SK-N-SH treated with all-trans-retinoic acid at 6 μM for 48 hours (cell line): Measurements from ENCODE around the gene TMEM150B.

Experiments
- ARNTL ChIP-seq: fragments of 450-650 bp; formaldehyde crosslinking; IDR thresholded peaks from 2 replicates; pipeline ENCODE4 v1.5.0; 2020; ENCODE audit warnings: low read depth, mild to moderate bottlenecking, moderate library complexity, borderline replicate concordance
- BACH2 ChIP-seq: fragments of 250-450 bp; sonication (Bioruptor Pico); IDR thresholded peaks from 2 replicates; pipeline ENCODE4 v1.9.0; 2021; ENCODE audit warnings: mild to moderate bottlenecking, borderline replicate concordance
- CREB5 ChIP-seq: fragments of 250-450 bp; sonication (Bioruptor Pico); IDR thresholded peaks from 2 replicates; pipeline ENCODE4 v1.5.1; 2020; ENCODE audit warnings: low read depth, mild to moderate bottlenecking, moderate library complexity
- ESRRG ChIP-seq: fragments of 250-450 bp; sonication (Bioruptor Pico); IDR thresholded peaks from 2 replicates; pipeline ENCODE4 v1.6.1; 2021; ENCODE audit warnings: mild to moderate bottlenecking
- ISL1 ChIP-seq: fragments of 250-450 bp; sonication (Bioruptor Pico); IDR thresholded peaks from 2 replicates; pipeline ENCODE4 v2.1.2; 2022; ENCODE audit warnings: mild to moderate bottlenecking, moderate library complexity
- PATZ1 ChIP-seq: fragments of 250-450 bp; sonication (Bioruptor Pico); IDR thresholded peaks from 2 replicates; pipeline ENCODE4 v1.8.0; 2020; ENCODE audit warnings: mild to moderate bottlenecking, moderate library complexity, borderline replicate concordance
- POU6F1 ChIP-seq: fragments of 250-450 bp; sonication (Bioruptor Pico); IDR thresholded peaks from 2 replicates; pipeline ENCODE4 v1.8.0; 2021; ENCODE audit warnings: low read depth, mild to moderate bottlenecking, moderate library complexity, borderline replicate concordance
- RARB ChIP-seq: fragments of 250-450 bp; sonication (Bioruptor Pico); IDR thresholded peaks from 2 replicates; pipeline ENCODE4 v1.8.0; 2021; ENCODE audit warnings: mild to moderate bottlenecking, moderate library complexity
- TCF4 ChIP-seq: fragments of 250-450 bp; sonication (Bioruptor Pico); IDR thresholded peaks from 2 replicates; pipeline ENCODE4 v1.8.0; 2021; ENCODE audit warnings: mild to moderate bottlenecking, moderate library complexity, borderline replicate concordance
- TOX ChIP-seq: fragments of 250-450 bp; sonication (Bioruptor Pico); IDR thresholded peaks from 2 replicates; pipeline ENCODE4 v1.8.0; 2021; ENCODE audit warnings: mild to moderate bottlenecking, moderate library complexity, borderline replicate concordance
- ZC3H10 ChIP-seq: fragments of 250-450 bp; sonication (Bioruptor Pico); IDR thresholded peaks from 2 replicates; pipeline ENCODE4 v1.5.1; 2021; ENCODE audit warnings: mild to moderate bottlenecking, moderate library complexity
- ZFP3 ChIP-seq: fragments of 250-450 bp; sonication (Bioruptor Pico); IDR thresholded peaks from 2 replicates; pipeline ENCODE4 v1.5.0; 2020; ENCODE audit warnings: mild to moderate bottlenecking, moderate library complexity
- ZFP30 ChIP-seq: fragments of 450-650 bp; formaldehyde crosslinking; IDR thresholded peaks from 2 replicates; pipeline ENCODE4 v1.5.0; 2022; ENCODE audit warnings: mild to moderate bottlenecking, moderate library complexity
- ZNF565 ChIP-seq: fragments of 450-650 bp; formaldehyde crosslinking; conservative IDR thresholded peaks from 2 replicates; pipeline ENCODE4 v1.5.0; 2020; ENCODE audit warnings: low read depth, mild to moderate bottlenecking, moderate library complexity

GRCh38 chr19:55324662-55325061 is 479 bp downstream of the TMEM150B start:
- TF ChIP-seq TCF4 (no peak), RARB (CRISPR knock-in tag) (no peak), ZFP3 (no peak), TOX (CRISPR knock-in tag) (no peak), POU6F1 (CRISPR knock-in tag) (no peak), ZFP30 (CRISPR knock-in tag) (no peak), ISL1 (CRISPR knock-in tag) (no peak), ZC3H10 (CRISPR knock-in tag) (no peak), BACH2 (CRISPR knock-in tag) (no peak), ZNF565 (CRISPR knock-in tag) (no peak), PATZ1 (CRISPR knock-in tag) (no peak), ARNTL (CRISPR knock-in tag) (no peak), CREB5 (CRISPR knock-in tag) (no peak), ESRRG (CRISPR knock-in tag) (no peak)
